ENCODE data around the gene HDAC11. TPM values are rescaled to one million over a fixed set of nuclear protein-coding genes. Genes with fewer than 3 reads are reported as not detected.

Gene HDAC11
- polyA plus RNA-seq, 1 donor (not counting 4 experiments of a cell fraction or from before 2014, with no cell fraction given): 12.6 TPM

GRCh38 chr3:13507570-13508339 lies 27.6 kb downstream of the HDAC11 start:
- Histone ChIP-seq H3K36me3 (ENCODE audit: control insufficient read depth in 2 of 2, extremely low read depth in 1 of 2, insufficient read depth in 2 of 2, low read length in 2 of 2) (no peaks in the 10 kb centered on the region), H3K9me1 (ENCODE audit: control insufficient read depth, extremely low read depth, insufficient read depth, low read length) (no peaks in the 10 kb centered on the region), H3K79me2 (ENCODE audit: control insufficient read depth, insufficient read depth, low read length) (no peaks in the 10 kb centered on the region), H3K9me3 (ENCODE audit: control insufficient read depth, low read depth, low read length) (no peaks in the 10 kb centered on the region), H3K4me1 (ENCODE audit: control insufficient read depth, extremely low read depth, insufficient read depth, low read length) (peaks cover 16% of the 10 kb centered on the region), H4K20me1 (ENCODE audit: control insufficient read depth, extremely low read depth, insufficient read depth, low read length) (no peaks in the 10 kb centered on the region), H3K27ac (ENCODE audit: control insufficient read depth, insufficient read depth, low read length) (no peak overlapping the region), H3K9ac (ENCODE audit: control insufficient read depth, extremely low read depth, insufficient read depth, low read length) (no peak overlapping the region), H3K4me3 (ENCODE audit: control insufficient read depth in 2 of 3, extremely low read depth in 1 of 3, insufficient read depth in 2 of 3, low read depth in 1 of 3, low read length in 3 of 3) (no peak overlapping the region), H2AFZ (ENCODE audit: control insufficient read depth, low read length) (peak overlapping the region; percentile 15), H3K4me2 (ENCODE audit: control insufficient read depth, extremely low read depth, insufficient read depth, low read depth, low read length) (peak overlapping the region; percentile 22), H3K27me3 (ENCODE audit: control insufficient read depth, extremely low read depth, insufficient read depth, low read length) (no peaks in the 10 kb centered on the region)
- DNase-seq (ENCODE audit: low read depth, low spot score) (no peak), FAIRE-seq (no peak)
- dilution Hi-C loops (cut with MboI; ENCODE audit: extremely low pct_ligation_motif_present, low sequenced_read_pairs): no loop called here
- TF ChIP-seq, protein P1, sequence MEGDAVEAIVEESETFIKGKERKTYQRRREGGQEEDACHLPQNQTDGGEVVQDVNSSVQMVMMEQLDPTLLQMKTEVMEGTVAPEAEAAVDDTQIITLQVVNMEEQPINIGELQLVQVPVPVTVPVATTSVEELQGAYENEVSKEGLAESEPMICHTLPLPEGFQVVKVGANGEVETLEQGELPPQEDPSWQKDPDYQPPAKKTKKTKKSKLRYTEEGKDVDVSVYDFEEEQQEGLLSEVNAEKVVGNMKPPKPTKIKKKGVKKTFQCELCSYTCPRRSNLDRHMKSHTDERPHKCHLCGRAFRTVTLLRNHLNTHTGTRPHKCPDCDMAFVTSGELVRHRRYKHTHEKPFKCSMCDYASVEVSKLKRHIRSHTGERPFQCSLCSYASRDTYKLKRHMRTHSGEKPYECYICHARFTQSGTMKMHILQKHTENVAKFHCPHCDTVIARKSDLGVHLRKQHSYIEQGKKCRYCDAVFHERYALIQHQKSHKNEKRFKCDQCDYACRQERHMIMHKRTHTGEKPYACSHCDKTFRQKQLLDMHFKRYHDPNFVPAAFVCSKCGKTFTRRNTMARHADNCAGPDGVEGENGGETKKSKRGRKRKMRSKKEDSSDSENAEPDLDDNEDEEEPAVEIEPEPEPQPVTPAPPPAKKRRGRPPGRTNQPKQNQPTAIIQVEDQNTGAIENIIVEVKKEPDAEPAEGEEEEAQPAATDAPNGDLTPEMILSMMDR (optimal IDR thresholded peaks at IDR 0.05 in 1 of 3, IDR thresholded peaks at IDR 0.05 in 1 of 3, conservative IDR thresholded peaks at IDR 0.05 in 1 of 3; ENCODE audit: extremely low read depth in 1 of 3, insufficient read depth in 2 of 3, low read length in 3 of 3): no peak

- Histone ChIP-seq H3K4me1 (ENCODE audit: control insufficient read depth, extremely low read depth, insufficient read depth, low read length) (peaks cover 16% of the 10 kb centered on the region), H3K36me3 (ENCODE audit: control insufficient read depth in 2 of 2, extremely low read depth in 1 of 2, insufficient read depth in 2 of 2, low read length in 2 of 2) (no peaks in the 10 kb centered on the region), H3K9me3 (ENCODE audit: control insufficient read depth, low read depth, low read length) (no peaks in the 10 kb centered on the region), H2AFZ (ENCODE audit: control insufficient read depth, low read length) (no peak overlapping the region), H3K27me3 (ENCODE audit: control insufficient read depth, extremely low read depth, insufficient read depth, low read length) (no peaks in the 10 kb centered on the region), H3K9ac (ENCODE audit: control insufficient read depth, extremely low read depth, insufficient read depth, low read length) (no peak overlapping the region), H3K4me3 (ENCODE audit: control insufficient read depth in 2 of 3, extremely low read depth in 1 of 3, insufficient read depth in 2 of 3, low read depth in 1 of 3, low read length in 3 of 3) (no peak overlapping the region), H3K79me2 (ENCODE audit: control insufficient read depth, insufficient read depth, low read length) (no peaks in the 10 kb centered on the region), H4K20me1 (ENCODE audit: control insufficient read depth, extremely low read depth, insufficient read depth, low read length) (no peaks in the 10 kb centered on the region), H3K9me1 (ENCODE audit: control insufficient read depth, extremely low read depth, insufficient read depth, low read length) (no peaks in the 10 kb centered on the region), H3K27ac (ENCODE audit: control insufficient read depth, insufficient read depth, low read length) (no peak overlapping the region), H3K4me2 (ENCODE audit: control insufficient read depth, extremely low read depth, insufficient read depth, low read depth, low read length) (peak overlapping the region; percentile 22)
- dilution Hi-C loops (cut with MboI; ENCODE audit: extremely low pct_ligation_motif_present, low sequenced_read_pairs): no loop called here
- DNase-seq (ENCODE audit: low read depth, low spot score): no peak
- TF ChIP-seq, protein P1 (optimal IDR thresholded peaks at IDR 0.05 in 1 of 3, IDR thresholded peaks at IDR 0.05 in 1 of 3, conservative IDR thresholded peaks at IDR 0.05 in 1 of 3; ENCODE audit: extremely low read depth in 1 of 3, insufficient read depth in 2 of 3, low read length in 3 of 3): no peak
- no peak for TF ChIP-seq EZH2 (IDR thresholded peaks at IDR 0.05; ENCODE audit: low read length)
- FAIRE-seq: no peak
These were observed 28.4 kb downstream of the HDAC11 start for GRCh38 chr3:13508496-13508895.
